ENCODE data around the gene HSF2. TPM values are rescaled to one million over a fixed set of nuclear protein-coding genes. Genes with fewer than 3 reads are reported as not detected.

The HSF2 gene
- total and polyA plus RNA-seq, 2 of the 13 experiments (the other 11 are each of a cell fraction or from before 2014, with no cell fraction given) = 24.8 to 26.4 TPM

DNA sequence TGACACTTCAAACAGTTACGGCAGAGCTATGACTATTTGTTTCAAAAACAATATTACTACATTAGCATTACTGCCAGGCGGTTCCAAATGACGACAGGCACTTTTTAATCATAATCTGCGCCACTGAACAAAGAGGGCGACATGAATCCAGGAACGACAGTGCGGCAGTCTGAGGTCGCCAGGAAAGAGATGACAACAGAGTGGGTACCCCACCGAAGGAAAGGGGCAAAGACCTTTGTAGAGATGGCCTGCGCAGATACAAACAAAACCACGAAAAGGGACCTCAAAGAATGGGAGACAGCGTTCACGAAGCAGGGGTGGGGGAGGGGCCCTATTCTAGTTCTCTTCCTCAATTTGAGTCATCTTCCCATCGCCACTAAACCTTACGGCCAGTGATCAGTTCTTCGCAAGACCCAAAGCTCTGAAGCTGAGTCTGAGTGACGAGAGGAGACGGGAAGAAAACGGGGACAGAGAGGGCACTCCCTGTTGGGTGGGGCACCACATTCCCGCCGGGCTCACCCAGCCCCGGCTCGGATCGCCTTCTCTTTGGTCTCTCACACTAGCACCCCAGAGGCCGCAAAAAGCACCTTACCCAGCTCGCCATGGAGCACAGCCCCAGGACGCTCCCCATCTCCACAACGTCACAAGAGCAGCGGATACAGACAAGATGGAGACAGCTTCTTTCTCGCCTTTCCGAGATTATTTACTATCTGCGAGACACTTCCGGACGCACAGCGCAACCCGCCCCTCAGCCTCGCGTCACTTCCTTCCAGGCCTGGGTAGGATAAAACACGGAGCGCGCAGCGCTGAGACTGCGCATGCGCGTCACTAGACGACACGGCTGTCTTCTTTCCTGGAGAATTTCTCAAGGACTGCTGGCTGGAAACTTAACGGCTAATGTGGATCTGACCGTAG is 71.9 kb downstream of the HSF2 start, which contains the start of gene SERINC1 (continued):
- no peak; the same call in 1 of the 2 replicates for TF ChIP-seq ZMAT3 (CRISPR knock-in tag; conservative IDR thresholded peaks at IDR 0.05)
- no peak for TF ChIP-seq MBD4 (IDR thresholded peaks at IDR 0.05; ENCODE audit: borderline replicate concordance, low read length)
- 0 out of 2 replicates have a peak, but pooled peaks have one; percentile 36 for TF ChIP-seq NAIF1 (CRISPR knock-in tag; IDR thresholded peaks at IDR 0.05; ENCODE audit: borderline replicate concordance)
- TF ChIP-seq POGZ (CRISPR knock-in tag; IDR thresholded peaks at IDR 0.05) = peak; percentile 95
- TF ChIP-seq RBM22 (optimal IDR thresholded peaks at IDR 0.05; ENCODE audit: low read length) = no peak
- TF ChIP-seq, protein P1, sequence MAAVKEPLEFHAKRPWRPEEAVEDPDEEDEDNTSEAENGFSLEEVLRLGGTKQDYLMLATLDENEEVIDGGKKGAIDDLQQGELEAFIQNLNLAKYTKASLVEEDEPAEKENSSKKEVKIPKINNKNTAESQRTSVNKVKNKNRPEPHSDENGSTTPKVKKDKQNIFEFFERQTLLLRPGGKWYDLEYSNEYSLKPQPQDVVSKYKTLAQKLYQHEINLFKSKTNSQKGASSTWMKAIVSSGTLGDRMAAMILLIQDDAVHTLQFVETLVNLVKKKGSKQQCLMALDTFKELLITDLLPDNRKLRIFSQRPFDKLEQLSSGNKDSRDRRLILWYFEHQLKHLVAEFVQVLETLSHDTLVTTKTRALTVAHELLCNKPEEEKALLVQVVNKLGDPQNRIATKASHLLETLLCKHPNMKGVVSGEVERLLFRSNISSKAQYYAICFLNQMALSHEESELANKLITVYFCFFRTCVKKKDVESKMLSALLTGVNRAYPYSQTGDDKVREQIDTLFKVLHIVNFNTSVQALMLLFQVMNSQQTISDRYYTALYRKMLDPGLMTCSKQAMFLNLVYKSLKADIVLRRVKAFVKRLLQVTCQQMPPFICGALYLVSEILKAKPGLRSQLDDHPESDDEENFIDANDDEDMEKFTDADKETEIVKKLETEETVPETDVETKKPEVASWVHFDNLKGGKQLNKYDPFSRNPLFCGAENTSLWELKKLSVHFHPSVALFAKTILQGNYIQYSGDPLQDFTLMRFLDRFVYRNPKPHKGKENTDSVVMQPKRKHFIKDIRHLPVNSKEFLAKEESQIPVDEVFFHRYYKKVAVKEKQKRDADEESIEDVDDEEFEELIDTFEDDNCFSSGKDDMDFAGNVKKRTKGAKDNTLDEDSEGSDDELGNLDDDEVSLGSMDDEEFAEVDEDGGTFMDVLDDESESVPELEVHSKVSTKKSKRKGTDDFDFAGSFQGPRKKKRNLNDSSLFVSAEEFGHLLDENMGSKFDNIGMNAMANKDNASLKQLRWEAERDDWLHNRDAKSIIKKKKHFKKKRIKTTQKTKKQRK (IDR thresholded peaks at IDR 0.05; ENCODE audit: low read length) = no peak
- TF ChIP-seq TBP (CRISPR knock-in tag; IDR thresholded peaks at IDR 0.05) = no peak
- TF ChIP-seq, protein P2, sequence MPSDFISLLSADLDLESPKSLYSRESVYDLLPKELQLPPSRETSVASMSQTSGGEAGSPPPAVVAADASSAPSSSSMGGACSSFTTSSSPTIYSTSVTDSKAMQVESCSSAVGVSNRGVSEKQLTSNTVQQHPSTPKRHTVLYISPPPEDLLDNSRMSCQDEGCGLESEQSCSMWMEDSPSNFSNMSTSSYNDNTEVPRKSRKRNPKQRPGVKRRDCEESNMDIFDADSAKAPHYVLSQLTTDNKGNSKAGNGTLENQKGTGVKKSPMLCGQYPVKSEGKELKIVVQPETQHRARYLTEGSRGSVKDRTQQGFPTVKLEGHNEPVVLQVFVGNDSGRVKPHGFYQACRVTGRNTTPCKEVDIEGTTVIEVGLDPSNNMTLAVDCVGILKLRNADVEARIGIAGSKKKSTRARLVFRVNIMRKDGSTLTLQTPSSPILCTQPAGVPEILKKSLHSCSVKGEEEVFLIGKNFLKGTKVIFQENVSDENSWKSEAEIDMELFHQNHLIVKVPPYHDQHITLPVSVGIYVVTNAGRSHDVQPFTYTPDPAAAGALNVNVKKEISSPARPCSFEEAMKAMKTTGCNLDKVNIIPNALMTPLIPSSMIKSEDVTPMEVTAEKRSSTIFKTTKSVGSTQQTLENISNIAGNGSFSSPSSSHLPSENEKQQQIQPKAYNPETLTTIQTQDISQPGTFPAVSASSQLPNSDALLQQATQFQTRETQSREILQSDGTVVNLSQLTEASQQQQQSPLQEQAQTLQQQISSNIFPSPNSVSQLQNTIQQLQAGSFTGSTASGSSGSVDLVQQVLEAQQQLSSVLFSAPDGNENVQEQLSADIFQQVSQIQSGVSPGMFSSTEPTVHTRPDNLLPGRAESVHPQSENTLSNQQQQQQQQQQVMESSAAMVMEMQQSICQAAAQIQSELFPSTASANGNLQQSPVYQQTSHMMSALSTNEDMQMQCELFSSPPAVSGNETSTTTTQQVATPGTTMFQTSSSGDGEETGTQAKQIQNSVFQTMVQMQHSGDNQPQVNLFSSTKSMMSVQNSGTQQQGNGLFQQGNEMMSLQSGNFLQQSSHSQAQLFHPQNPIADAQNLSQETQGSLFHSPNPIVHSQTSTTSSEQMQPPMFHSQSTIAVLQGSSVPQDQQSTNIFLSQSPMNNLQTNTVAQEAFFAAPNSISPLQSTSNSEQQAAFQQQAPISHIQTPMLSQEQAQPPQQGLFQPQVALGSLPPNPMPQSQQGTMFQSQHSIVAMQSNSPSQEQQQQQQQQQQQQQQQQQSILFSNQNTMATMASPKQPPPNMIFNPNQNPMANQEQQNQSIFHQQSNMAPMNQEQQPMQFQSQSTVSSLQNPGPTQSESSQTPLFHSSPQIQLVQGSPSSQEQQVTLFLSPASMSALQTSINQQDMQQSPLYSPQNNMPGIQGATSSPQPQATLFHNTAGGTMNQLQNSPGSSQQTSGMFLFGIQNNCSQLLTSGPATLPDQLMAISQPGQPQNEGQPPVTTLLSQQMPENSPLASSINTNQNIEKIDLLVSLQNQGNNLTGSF (CRISPR knock-in tag; IDR thresholded peaks at IDR 0.05) = peak; percentile 74; the same call in 1 of the 2 replicates
- no peak for TF ChIP-seq ZKSCAN5 (CRISPR knock-in tag; IDR thresholded peaks at IDR 0.05)
- TF ChIP-seq CAMTA2 (CRISPR knock-in tag; IDR thresholded peaks at IDR 0.05; ENCODE audit: borderline replicate concordance) = peak; percentile 40; the same call in 1 of the 2 replicates
- TF ChIP-seq RORA (CRISPR knock-in tag; IDR thresholded peaks at IDR 0.05) = no peak
- TF ChIP-seq JDP2 (CRISPR knock-in tag; IDR thresholded peaks at IDR 0.05; ENCODE audit: borderline replicate concordance) = no peak
- TF ChIP-seq, protein P3, sequence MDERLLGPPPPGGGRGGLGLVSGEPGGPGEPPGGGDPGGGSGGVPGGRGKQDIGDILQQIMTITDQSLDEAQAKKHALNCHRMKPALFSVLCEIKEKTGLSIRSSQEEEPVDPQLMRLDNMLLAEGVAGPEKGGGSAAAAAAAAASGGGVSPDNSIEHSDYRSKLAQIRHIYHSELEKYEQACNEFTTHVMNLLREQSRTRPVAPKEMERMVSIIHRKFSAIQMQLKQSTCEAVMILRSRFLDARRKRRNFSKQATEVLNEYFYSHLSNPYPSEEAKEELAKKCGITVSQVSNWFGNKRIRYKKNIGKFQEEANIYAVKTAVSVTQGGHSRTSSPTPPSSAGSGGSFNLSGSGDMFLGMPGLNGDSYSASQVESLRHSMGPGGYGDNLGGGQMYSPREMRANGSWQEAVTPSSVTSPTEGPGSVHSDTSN (CRISPR knock-in tag; IDR thresholded peaks at IDR 0.05) = no peak
- no peak for TF ChIP-seq RFXANK (CRISPR knock-in tag; IDR thresholded peaks at IDR 0.05)
- no peak for TF ChIP-seq RAD51 (IDR thresholded peaks at IDR 0.05; ENCODE audit: borderline replicate concordance)
- no peak for TF ChIP-seq ZNF720 (CRISPR knock-in tag; IDR thresholded peaks at IDR 0.05)
- peak; percentile 72 for TF ChIP-seq HOXA5 (CRISPR knock-in tag; IDR thresholded peaks at IDR 0.05)
- TF ChIP-seq, protein P4, sequence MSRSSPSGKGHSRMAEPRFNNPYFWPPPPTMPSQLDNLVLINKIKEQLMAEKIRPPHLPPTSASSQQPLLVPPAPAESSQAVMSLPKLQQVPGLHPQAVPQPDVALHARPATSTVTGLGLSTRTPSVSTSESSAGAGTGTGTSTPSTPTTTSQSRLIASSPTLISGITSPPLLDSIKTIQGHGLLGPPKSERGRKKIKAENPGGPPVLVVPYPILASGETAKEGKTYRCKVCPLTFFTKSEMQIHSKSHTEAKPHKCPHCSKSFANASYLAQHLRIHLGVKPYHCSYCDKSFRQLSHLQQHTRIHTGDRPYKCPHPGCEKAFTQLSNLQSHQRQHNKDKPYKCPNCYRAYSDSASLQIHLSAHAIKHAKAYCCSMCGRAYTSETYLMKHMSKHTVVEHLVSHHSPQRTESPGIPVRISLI (CRISPR knock-in tag; IDR thresholded peaks at IDR 0.05; ENCODE audit: borderline replicate concordance) = 0 out of 2 replicates have a peak, but pooled peaks have one; percentile 27
